Stimulated activated CD8-positive, alpha-beta memory T cell treated with anti-CD3 and anti-CD28 coated beads, Interleukin-15, amount 100 ng/mL, for 24 hours (primary cell): ENCODE data around the gene PPP4R4.
"Not testable (repeated sequence)": the region's sequence is repeated elsewhere in the genome, so short reads cannot be mapped to it uniquely, and the experiment has no call there.

ENCODE experiments used
- DNase-seq: peaks from one replicate; pipeline ENCODE4 v3.0.0-alpha.2; 2020; ENCODE audit warnings: low read depth

PPP4R4 gene

GRCh38 chr14:94145902-94146527 lies 28.1 kb upstream of the PPP4R4 start:
- DNase-seq = no peak

DNA sequence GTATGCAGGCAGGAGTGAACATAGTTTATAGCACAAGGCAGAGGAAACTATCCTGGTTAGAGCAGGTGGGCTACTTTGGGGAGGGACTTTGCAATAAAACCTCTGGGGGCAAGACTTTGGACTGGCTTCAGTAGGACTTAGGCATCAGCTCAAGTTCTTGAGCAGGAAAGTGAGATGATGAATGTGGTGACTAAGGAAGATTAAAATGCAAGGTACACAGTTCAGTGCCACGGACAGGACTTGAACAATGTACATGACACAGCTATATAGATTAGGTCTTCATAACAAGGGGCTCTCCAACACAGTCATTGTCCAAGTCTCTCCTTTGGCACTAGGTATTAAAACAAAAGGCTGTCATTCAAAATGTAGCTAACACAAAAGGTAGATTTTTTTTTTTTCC lies 21.4 kb upstream of the PPP4R4 start:
- DNase-seq = no peak

DNA sequence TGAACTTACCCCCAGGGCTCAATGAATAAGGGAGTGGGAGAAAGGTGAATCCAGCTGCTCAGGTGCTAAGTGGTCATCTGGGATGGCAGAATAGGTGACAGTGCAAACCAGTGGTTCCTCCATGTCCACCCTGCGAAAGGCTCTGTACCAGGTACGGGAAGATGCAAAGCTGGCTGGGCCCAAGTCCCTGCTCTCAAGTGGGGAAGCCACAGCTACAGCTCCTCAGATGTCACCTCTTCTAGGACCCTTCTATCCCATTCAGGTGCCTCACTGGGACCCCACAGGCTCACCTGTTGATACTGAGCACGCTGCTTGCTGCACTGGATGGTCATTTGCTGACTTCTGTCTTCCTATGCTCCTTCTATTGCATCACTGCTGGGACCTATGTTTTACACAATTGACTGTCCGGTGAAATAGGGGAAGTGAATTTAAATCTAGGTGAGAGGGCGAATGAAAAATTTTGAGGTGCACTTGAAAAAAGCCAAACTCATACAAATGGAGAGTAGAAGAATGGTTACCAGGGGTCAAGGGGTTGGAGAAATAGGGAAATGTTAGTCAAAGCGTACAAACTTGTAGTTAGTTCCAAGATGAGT lies 20.3 kb upstream of the PPP4R4 start:
- DNase-seq = no peak

DNA sequence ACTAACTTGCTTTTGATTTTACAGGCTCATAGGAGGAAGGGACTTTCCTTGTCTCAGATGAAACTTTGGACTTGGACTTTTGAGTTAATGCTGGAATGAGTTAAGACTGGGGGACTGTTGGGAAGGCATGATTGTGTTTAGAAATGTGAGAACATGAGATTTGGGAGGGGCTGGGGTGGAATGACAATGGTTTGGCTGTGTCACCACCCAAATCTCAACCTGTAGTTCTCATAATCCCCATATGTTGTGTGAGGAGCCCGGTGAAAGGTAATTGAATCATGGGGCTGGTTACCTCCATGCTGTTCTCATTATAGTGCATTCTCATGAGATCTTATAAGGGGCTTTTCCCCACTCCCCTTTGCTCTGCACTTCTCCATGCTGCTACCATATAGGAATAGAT lies 18.0 kb upstream of the PPP4R4 start:
- not testable (repeated sequence) for DNase-seq

- no peak for DNase-seq
These were observed 16.9 kb upstream of the PPP4R4 start for GRCh38 chr14:94157197-94157596.

GRCh38 chr14:94158239-94158883 lies 15.8 kb upstream of the PPP4R4 start:
- no peak for DNase-seq

GRCh38 chr14:94161058-94161457 lies 13.1 kb upstream of the PPP4R4 start:
- DNase-seq = no peak

GRCh38 chr14:94161981-94162380 lies 12.1 kb upstream of the PPP4R4 start:
- no peak for DNase-seq

- DNase-seq = no peak
These were observed 11.7 kb upstream of the PPP4R4 start for GRCh38 chr14:94162466-94162865.

GRCh38 chr14:94163796-94164195 lies 10.3 kb upstream of the PPP4R4 start:
- DNase-seq = no peak

DNA sequence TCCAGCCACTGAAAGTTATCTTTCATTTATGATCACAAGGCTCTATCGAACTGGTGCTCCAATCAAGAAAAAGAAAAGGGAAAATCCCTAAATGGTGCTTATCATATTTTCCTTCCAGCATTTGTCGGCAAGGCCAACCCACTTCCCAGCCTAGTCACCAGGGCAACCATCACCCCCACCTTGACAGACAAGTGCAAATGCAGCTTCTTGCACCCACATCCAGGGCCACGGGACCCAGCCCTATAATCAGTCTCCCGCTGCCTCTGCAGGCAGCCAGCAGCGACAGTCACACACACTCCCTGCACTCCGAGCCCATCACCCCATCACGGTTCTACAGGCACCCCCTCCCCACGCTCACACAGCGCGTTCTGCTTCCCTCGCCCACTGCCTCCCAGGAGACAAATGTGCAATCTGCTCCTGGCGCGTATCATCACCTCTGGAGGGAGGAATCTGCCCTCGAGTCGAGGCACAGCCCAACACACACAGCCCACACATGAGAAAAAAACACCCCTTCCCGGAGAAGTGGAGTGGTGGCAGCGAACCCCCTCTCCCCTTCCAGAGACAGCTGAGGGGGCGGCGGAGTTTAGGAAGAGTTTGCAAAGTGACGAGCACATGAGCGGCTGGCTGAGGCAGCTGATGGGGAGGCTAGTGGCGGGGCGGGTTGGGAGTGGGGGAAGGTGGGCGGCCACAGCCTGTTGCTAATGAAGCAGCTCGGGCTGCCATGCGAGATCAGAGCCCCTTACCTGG lies 9.3 kb upstream of the PPP4R4 start:
- DNase-seq = no peak

GRCh38 chr14:94165744-94166143 lies 8.4 kb upstream of the PPP4R4 start:
- no peak for DNase-seq

DNA sequence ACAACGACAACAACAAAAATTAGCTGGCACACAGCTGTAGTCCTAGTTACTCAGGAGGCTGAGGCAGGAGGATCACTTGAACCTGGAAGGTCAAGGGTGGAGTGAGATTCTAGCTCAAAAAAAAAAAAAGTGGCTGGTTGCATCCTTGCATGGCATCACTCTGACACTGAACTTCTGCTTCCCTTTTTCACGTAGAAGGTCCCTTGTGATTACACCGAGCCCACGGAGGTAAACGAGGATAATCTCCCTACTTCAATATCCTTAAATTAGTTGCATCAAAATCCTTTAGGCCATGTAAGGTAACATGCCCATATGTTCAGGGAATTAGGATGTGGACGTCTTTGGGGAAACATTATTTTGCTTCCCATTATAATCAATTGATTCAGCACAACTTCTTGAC lies 4.0 kb upstream of the PPP4R4 start:
- no peak for DNase-seq

DNA sequence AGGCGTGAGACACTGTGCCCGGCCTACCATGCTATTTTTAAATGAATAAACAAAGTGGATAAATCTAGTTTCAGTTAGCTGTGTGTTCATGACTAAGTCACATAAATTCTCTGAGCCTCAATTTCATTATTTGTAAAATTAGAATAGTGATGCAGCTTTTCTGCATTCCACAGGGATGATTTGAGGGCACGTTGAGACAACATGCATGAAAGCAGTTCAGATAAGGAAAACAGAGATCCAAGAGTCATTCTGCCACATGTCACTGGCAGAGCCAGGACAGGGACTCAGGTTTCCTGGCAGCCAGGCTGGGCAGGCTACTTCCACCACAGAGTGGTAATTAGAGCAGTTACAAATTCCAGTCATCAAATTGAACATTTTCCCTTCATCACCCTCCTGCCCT lies 2.9 kb upstream of the PPP4R4 start:
- no peak for DNase-seq

DNA sequence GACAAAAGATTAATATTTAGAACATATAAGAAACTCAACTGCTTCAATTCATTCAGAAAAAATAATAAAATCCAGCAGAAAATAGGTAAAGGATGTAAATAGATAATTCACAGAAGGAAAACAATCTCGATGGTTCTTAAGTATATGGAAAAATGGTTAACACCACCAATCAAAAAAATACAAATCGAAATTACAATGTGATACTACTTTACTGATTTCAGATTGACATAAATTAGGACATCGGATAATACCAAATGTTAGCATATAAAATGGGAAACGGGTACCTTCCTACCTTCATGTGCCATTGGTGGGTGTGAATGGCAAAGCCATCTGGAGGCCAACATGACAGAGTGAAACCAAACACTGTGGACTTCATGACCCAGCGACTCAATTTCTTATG lies 1.6 kb upstream of the PPP4R4 start:
- no peak for DNase-seq

DNA sequence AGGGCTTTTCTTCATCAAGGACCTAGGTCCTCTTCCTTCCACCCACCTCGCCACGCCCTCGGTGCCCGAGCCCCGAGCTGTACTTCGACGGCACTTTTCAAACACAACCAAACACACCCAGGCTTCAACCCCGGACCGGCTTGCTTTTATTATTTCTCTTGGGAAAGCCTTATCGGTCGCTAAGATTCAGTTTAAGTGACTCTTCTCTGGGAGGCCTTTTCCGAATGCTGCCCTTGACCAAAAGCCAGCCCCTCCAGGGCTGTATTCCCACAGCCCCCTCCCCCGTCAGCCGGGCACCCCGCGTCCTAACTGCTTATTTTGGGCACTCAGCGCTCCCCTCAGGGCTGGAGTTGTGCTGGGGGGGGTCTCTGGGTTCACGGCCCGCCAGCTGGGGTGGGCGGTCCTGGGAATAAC lies 644 bp upstream of the PPP4R4 start:
- DNase-seq = no peak

DNA sequence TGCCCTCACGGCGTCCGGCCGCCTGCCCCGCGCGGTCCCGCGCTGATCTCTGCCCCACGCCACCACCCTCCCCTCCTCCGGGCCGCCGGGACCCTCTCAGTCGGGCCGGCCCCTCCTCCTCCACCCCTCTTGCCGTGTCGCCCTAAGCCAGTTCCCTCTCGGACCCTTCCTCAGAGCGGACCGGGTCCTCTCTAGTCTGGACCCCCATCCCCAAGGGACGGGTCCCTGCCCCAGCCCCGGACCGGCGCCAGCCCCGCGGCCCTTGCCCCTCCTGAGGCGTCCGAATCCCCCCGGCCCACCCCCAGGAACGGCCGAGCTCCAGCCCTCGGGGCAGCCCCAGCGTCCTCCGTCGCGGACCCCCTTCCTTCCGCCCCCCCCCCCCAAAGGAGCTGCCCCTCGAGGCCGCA lies 485 bp downstream of the PPP4R4 start:
- DNase-seq = no peak

DNA sequence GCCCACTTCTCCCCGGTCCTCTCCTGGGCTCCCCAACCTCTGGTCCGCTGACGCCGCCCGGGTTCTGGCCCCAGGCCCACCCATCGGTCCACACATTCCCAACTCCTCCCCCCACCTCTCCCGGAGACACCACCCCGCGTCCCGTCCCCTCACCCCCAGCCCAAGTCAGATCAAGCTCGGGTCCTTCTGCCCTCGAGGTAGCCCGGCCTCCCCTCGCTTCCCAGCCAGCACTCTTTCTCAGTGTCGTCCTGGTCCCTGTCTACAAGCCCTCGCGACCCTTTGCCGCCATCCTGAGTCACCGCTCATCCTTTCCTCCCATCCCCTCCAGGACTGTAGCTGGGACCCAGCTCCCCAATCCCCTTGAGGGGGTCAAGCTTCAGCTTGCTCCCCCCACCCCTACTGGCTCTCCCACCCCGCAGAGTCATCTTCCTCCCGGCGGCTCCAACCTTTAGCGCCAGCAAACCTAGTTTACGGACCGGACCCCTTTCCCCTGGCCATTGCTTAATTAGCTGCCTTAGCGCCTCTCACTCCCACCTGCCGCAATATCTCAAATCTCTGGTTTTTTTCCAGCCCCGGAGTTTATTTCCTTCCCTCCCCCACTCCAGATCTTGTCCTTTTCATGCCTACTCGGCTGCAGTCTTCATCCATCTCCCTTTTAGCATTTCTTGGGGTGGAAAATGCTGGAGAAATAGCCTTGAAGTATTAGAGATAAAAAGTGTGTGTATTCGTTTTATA lies 1.1 kb downstream of the PPP4R4 start:
- no peak for DNase-seq

DNA sequence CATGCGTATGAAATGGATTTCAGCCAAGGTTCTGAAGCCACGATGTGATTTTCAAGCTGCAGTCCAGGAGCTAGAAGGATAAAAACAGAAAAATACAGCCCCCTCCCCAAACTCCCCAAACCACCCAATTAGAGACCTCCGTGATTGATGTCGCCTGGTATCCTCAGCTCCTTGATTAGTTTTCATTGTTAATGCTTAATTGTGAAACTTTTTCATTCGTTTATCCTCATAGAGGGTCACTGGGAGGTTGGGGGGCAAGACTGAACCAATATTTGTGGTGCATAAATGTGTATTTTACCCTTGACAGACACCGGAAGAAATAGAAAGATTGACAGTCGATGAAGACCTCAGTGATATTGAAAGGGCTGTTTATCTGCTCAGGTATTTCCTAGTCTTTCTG lies 1.6 kb downstream of the PPP4R4 start:
- DNase-seq = no peak

DNA sequence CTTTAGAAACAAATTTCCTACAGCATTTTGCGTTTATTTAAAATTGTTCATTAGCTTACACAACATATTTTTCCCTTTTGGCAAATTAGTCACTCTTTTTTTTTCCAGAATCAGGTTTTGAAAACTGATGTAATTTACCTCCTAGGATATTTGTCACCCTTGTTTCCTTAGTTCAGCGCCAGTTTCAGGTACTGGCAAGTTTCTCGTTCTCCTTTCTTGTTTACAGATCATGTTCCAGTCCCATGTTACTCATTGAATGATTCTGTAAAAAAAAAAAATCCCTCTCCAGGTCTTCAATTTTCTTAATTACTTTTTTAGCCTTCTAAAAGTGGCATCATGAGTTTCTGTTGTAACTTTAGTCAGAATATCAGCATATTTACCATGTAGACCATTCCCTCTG lies 2.7 kb downstream of the PPP4R4 start:
- DNase-seq = no peak

DNA sequence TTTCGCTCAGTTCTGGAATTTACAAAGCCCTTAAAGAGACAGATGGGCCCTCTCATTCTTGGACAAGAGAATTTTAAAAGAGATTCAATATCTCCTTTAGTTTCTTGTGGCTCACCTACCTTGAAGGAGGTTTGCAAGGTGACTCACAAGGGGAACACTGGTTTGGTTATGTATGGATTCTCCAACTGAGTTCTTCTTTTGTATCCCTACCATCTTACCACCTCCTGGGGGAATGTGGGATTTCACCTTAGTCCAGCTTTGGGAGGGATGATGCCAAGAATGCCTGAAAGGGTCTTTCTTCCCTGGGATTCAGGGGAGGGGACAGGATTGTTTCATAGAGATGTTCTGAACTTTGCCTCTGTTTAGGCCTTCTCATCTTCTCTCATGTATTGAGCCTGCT lies 3.7 kb downstream of the PPP4R4 start:
- no peak for DNase-seq

- no peak for DNase-seq
These were observed 5.1 kb downstream of the PPP4R4 start for GRCh38 chr14:94179244-94179643.
